IPS-11a (cell line): ENCODE results near the gene TP73.

Source experiments
- H3K4me3 ChIP-seq: one replicate; pipeline ENCODE4 v1.5.1; 2013; ENCODE audit warnings: low read depth, low read length, control low read depth

TP73 gene

DNA sequence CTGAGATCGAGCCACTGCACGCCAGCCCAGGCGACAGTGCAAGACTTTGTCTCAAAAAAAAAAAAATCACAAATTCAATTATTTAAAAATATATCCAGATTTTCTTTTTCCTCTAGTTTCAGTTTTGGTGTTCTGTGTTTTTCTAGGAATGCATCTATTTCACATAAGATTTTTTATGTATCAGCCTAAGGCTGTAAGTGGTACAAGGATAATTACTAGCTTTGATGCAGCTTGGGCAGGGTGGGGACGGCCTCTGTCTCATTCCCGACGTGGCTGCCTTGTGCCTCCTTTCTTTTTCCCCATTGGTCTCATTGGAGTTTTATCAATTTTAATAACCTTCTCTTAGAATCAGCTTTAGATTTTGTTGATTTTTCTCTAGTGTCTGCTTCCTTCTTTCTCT lies 106.8 kb downstream of the TP73 start:
- H3K4me3 ChIP-seq: no peak overlapping the region

DNA sequence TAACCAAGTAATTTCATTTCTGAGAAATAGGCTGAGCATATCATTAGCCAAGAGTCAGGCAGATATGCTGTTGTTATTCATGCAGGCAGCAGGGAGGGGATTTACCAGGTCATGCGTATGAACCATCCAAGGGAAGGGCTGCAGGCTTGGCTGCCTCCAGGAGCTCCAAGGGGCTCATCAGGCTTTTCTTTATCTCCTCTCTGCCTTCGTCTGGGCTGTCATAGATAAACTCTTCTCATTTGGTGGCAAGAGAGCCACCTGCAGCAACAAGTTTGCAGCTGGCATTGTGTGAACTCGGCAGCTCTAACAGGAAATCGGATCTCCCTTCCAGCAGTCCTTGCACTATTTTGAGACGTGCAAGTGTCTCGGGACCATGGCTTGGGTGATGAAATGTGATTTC lies 107.5 kb downstream of the TP73 start:
- H3K4me3 ChIP-seq: no peak overlapping the region

DNA sequence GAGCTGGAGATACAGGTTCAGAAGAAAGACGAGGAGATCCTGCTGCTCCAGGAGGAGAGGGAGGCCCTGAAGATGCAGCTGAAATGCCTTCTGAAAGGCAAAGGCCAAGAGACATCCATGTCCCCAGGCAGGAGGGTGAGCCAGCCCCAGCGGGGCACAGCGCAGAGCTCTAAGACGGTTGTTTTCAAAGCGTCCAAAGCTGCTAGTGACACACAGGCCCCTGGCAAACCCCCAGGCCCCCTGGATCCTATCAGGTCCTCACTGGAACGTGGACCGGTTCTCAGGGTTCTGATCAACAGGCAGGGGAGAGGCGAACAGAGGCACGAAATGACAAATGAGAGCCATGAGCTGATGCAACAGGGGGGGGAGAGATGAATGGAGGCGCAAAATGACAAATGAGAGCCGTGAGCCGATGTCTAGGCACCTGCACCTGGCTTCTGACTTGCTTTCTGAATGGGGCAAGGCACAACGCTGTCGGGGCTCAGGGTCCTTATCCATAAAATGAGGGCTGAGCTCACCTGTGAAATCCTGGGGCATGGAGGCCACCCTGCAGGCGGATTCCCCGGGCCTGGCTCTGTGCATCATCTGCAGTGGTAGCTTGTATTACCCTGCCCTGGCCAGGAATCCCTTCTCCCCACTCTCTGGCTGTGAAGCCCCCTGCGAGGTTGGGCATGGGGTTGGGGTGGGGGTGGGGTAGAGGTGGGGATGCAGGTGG lies 109.1 kb downstream of the TP73 start:
- no peak overlapping the region for H3K4me3 ChIP-seq

DNA sequence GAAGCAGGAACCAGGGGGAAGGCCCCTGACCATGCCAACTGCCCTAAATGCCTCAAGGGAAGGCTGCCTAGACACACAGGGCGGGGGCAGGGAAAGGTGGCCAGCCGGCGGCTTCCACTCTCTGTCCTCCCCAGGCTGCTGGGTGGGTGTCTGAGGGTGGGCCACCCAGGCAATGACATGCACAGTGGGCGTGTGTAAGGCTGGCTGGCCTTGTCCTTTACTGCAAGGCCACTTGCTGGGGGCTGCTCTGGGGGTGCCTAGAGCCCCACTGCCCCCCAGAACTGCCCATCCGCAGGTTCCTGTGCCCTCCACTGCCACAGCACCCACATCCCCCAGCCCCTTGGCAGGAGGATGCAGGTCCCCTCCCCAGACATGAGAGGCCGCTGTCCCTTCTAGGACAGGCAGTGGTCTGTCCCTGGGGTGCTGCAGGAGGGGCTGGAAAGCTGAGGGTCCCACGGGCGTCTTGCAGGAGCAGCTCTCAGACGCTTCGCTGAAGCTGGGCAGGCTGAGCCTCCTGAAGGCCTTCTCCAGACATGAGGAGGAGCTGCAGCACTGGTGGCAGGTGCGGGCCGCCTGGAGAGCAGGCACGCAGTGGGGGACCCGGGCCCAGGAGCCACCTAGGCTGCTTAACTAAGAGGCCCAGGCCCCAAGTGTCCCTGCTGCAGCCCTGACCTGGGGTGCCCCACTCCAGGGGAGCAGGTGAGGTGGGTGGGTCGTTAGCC lies 110.0 kb downstream of the TP73 start:
- H3K4me3 ChIP-seq: no peak overlapping the region

DNA sequence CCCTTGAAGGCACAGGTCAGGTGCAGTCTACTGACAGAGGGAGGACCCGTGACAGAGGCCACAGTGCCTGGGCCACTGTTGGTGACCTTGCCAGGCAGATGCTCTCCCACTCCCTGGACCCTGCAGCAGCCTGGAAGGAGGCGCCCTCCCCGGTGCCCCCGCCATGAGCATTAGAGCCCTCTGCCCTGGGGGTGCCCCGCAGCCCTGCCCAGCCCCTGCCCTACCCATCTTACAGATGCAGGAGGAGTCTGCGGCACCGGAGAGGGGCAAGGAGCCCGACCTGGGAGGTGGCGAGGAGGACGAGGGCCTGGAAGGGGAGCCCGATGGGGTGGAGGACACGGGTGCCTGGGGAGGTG lies 110.5 kb downstream of the TP73 start:
- no peak overlapping the region for H3K4me3 ChIP-seq

DNA sequence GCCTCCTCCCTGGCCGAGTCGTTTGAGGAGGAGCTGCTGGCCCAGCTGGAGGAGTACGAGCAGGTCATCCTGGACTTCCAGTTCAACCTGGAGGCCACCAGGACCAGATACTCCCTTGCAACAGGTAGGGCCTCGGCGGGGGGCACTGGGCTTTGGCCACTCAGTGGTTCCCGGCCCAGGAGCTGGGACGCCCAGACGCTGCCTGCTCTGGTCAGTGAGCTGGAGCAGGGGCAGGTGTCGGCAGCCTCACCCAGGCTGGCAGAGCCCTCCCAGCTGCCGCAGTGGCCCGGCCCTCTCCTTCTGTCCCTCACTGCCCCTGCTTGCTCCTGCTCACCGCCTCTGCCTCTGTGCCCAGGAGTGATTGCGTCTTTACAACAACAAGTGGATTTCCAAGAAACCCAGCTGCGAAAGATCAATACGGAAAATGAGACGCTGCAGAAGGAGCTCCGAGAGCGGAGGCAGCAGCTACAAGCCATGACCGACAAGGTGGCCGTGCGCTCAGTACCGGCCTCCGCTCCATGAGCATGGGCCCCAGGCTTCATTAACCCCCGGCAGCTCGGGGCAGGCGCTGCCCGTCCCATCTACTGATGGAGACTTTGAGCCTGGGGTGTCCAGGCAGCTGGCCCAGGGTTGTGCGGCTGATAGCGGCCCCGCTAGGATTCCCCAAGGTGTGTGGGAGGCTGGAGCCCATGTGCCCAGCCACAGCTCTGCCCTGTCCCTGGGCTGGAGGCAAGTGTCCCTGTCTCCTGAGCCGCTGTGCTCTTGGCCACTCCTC lies 111.2 kb downstream of the TP73 start:
- H3K4me3 ChIP-seq: no peak overlapping the region

DNA sequence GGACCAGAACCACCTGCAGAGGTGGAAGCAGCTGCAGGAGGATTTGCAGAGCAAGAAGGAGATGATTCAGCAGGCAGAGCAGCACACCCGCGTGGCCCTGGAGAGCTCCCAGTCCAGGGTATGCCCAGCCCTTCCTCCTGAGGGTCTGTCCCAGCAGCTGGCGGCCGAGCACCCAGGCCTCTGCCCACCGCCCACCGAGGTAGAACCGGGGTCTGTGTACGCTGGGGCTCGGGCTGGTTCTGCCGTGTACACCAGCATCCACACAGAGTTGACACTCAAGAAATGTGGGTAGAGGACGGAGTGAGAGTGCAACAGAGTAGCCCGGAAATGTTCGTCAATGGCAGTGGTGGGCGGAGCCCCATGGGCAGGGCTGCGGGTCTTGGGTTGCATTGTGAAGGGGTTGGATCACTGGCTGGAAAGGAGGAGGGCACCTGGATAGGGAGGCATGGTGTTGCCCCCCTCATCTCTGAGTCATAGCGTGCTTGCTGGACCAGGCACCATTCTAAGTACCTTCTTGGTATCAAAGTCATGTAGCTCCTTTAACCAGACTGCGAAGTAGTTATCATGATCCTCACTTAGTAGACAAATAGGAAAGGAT lies 115.1 kb downstream of the TP73 start:
- no peak overlapping the region for H3K4me3 ChIP-seq

DNA sequence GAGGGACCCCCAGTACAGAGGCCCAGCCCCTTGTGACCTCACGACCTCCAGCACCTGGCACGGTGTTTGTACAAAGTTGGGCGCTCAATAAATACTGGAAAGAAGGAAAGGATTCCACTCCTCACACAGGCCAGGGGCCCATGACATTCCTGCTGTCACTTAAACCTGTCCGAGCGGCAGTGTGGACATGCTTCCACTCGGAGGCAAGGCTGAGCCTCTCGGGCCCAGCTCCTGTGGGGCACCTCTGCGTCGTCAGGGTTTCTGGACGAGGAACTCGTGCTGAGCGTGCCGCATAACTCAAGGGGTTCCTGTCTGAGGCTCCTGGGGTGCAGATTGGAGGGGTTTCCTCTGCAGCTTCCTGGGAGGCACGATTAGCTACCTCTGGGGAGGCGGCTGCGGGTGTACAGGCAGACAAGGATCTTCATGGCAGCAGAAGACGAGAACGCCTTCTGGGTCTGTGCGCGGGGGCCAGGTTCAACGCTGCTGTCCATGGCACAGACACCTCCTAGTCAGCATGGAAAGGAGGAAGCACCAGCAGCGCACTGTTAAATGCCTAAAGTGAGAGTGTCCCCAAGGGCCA lies 116.6 kb downstream of the TP73 start:
- H3K4me3 ChIP-seq: no peak overlapping the region

DNA sequence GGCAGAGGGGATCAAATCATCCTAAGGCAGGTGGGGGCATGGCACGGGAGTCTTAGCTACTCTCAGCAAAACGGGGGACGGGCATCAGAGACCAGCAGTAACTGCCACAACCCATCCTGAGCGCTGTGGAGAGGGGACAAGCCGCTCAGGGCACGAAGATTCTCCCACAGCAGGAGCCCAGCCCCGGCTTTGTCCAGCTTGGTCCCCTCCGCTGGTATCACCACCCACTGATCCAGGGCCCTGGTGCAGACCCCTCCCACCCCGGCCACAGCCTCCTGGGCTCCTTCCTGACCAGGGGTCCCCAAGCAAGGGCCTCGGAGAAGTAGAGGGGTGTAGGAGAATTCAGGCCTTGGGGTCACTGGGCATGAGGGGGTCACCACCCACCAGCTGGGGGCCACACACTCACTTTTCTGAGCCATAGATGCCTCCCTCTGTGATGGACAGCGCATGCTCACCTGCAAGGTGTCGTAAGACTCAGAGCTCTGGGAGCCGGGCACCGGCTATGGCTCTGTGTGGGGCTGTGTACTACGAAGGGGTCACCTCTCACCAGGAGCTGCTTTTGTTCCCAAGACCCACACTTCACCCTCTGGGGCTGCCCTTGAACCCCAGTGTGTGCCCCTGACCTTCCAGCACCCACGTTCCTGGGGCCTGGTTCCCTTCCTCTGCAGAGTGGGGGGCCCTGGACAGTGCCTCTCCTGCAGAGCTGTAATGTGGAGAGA lies 117.9 kb downstream of the TP73 start:
- H3K4me3 ChIP-seq: no peak overlapping the region

DNA sequence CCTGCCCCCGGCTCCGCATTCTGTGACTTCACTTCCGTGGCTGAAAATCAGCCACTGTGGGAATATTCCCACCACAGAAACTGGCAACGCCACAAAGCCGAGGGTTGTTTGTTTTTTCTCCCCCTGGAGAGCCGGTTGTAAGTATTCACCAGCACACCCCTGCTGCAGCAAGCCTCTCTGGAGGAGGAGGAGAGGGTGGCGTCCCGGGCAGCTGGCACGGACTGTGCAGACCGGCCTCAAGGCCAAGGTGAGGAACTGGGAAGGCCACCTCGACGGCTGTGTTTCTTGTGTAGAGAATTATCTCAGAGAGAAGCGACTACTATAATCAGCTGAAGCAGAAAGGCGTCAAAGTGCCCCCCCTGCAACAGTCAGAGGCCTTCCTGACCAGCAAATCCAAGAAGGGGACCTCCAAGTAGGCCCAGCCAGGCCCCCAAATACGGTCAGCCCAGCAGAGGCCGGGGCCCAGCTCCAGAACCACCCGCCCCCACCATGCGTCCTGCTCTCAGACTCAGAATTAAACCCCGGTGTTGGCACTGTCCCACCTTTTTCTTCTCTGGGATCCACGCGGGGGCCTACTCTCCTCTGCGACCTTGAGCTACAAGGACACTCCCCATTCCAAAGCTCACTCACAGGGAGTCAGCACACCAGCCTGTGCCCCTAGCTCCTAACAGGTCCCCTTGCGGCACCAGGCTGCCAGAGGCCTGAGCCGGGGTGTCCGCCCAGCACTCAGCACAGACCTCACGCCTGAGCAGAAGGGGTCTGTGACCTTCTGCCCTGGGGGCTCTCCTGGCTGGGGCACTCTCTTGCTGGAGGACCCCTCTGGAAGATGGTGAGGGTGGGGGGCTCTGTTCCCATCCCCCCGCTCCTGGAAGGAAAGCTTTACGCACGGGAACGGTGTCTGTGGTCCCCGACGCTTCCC lies 119.1 kb downstream of the TP73 start:
- H3K4me3 ChIP-seq: peak overlapping the region; percentile 43

DNA sequence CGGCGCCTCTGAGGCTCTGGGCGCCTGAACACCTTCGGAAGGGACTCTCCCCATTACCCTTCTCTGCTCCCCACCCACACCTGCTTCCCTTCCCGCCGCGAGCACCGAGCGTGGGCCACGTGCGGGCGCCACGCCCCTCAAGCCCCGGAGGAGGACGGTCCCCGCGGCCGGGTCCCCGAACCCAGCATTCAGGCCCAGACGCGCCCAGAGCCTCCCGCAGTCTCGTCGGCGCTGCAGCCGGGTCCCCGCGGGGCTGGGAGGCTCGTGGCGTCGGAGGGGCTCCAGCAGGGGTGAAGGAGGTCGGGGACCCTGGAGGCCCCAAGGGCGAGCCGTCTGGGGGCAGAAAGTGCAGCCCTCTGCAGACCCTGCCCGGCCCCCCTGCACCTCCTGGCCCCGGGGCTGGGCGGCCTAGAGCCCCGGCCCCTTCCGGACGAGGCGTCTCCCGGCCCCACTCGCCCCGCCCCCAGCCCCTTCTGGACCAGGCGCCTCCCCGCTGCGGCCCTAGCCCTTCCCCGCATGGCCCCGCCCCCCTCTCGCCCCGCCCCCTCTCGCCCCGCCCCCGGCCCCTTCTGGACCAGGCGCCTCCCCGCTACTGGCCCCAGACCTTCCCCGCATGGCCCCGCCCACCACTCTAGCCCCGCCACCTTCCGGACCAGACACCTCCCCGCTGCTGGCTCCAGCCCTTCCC lies 119.9 kb downstream of the TP73 start:
- peak overlapping the region; percentile 43 for H3K4me3 ChIP-seq

DNA sequence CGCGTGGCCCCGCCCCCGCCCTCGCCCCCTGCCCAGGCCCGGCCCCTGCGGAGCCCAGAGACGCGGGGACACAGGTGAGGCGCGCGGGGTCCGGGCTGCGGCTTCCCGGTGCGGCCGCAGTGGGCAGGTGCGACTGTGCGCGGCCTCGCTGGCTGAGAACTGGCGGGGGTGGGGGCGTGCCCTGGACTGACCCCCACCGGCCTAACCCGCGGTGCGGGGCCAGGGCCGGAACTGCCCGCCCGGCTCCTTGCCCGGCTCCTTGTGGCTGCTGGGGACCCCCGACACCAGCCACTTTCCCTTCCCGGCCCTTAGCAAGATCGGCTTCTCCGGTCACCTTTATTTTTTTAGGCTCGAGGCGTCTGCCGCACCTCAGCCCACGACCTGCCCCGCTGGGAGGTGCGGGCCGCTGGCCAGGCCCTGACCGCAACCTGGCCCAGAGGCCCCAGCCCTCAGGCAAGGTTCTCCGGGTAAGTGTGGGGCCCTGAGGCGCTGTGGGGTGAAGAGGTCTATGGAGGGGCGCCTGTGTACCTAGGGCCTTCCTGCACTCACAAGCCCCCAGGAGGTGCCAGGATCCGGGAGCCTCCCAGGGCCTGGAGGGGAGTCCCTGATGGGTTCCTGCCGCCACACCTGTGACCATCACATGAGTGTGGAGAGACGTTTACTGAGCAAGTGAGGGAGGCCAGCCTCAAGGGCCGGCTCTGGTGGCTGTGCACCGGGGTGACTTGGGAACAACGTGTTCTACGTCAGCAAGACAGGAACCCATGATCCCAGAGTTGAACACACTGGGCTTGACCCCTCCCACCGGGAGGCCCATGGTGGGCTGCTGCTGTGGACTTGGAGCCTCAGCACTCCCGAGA lies 120.6 kb downstream of the TP73 start, which contains the start of gene SMIM1:
Gene SMIM1 (plus strand): TSS at position 35 of the 857 bp plus-strand sequence. CDS start 2,625 bp downstream, outside the sequence.
- peak within 1 kb of the TSS; percentile 43 for H3K4me3 ChIP-seq

DNA sequence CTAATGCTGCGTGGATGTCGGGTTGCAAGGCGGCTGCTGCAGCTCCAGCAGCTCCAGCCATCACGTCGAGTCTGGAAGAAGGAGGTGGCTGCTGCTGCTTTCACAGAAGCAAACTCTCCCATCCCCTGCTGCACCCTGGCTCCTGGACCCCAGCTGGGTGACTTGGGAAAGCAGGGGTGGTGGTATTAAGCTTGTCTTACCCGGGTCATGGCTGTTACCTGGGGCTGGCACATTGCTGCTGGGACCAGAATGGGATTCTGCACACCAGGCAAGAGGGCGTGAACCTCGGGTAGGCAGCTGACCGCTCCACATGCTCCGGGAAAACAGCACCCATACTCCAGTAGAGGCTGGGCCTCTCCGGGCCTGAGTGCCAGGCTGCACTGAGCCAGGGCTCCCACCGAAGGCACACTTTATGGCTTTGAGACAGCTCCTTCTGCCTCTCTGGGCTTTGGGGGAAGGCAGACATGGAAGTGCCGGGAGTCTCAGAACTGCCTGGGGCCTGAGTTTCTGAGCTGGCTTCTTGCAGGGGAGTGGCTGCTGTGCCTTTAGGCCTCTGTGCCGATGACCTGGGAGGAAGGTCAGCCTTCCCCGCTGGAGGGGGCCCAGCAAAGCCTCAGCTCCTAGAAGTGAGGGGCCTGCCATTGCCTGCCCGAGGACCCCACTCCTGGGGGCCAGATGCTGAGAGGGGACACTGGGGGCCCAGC lies 121.4 kb downstream of the TP73 start:
- no peak overlapping the region for H3K4me3 ChIP-seq

DNA sequence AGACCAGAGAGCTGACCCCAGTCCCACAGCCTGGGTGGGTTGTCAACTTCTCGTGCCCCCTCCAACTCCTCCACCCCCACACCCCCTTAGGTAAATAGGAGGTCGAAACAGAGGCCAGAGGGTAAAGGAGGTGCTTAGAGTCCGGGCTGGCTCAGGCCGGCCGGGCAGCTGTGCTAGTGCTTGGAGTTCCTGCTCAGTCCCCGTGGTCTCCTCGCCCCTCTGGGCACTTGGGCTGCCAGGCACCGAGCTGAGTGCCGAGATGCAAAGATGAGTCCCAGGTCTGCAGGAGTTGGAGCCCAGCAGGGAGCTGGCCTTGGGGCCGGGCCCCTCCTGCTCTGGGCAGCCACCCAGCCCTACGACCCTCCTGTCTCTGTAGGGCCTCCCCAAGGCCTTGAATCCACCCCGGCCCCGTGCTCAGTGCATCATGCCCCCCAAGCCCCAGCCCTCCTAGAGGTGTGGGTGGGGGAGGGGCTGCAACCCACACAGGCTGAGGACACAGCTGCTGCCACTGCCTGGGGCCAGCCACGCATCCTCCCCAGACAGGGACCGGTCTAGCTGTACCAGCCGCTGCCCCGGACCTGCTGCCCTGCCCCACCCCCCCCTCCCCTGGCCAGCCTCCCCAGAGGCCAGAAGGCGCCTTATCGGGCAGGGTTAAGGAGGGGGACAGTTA lies 122.1 kb downstream of the TP73 start:
- H3K4me3 ChIP-seq: no peak overlapping the region

DNA sequence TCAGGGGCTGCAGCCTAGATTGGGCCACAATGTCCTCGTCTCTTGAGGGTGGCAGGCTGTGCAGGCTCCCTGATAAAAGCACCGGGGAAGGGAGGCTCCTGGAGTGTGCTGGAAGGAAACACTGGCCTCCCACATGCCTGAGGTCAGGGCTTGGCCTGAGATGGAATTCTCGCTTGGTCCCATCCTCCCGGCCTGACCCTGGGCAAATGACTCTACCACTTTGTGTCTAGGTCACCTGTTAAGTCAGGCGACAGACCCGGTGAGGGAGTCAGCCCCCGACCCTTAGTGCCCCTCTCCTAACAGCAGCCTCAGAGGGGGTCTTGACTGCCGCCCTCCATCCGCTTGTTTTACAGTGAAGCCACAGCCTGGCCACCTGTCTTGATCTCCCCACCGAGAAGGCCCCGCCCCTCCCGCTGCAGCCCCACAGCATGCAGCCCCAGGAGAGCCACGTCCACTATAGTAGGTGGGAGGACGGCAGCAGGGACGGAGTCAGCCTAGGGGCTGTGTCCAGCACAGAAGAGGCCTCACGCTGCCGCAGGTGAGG lies 122.7 kb downstream of the TP73 start:
- no peak overlapping the region for H3K4me3 ChIP-seq

DNA sequence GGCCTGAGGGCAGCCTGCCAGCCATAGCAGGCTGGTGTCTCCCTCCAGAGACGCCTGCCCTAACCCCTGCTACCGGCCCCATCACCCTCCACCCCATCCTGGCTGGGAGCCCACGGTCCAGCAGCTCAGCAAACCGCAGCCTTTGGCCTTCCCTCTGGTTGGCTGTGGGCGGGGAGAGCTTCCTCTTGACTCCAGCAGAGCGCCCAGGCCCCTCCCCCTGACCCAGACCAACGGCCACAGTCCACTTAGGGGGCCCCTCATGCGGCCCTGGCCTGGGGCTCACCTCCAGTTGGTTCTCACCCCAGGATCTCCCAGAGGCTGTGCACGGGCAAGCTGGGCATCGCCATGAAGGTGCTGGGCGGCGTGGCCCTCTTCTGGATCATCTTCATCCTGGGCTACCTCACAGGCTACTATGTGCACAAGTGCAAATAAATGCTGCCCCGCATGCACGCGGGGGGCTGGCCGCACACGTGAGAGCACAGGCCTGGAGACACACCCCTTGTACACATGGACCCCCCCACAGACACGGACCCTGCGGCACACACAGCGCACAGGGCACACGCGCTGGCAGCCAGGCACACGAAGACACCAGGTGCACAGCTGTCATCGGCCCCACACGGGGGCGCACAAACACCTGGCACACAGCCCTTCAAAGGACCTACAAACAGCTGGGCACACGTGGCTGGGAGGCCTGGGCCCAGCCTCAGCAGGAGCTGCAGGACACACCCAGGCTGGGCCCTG lies 123.3 kb downstream of the TP73 start:
- no peak overlapping the region for H3K4me3 ChIP-seq
